HG02588 (cell line): Measurements from ENCODE around the gene PSTPIP2.
A peak's percentile ranks its signal among the peaks of the same experiment; 100 is the strongest.
"Not testable (repeated sequence)": the region's sequence is repeated elsewhere in the genome, so short reads cannot be mapped to it uniquely, and the experiment has no call there.

Experiments used
- ATAC-seq: cut with Tn5 transposase; IDR thresholded peaks from one replicate; pipeline ENCODE4 v1.9.1; 2021; ENCODE audit warnings: mild to moderate bottlenecking, moderate library complexity; ENCODE audit not compliant: unreplicated experiment

The PSTPIP2 gene

GRCh38 chr18:45992527-45992926 is 79.5 kb downstream of the PSTPIP2 start:
- not testable (repeated sequence) for ATAC-seq

GRCh38 chr18:45991788-45992187 is 80.3 kb downstream of the PSTPIP2 start:
- no peak for ATAC-seq

- ATAC-seq, result no peak
These were observed 87.4 kb downstream of the PSTPIP2 start for GRCh38 chr18:45984546-45985235.

GRCh38 chr18:45981821-45982220 is 90.2 kb downstream of the PSTPIP2 start:
- ATAC-seq, result no peak

GRCh38 chr18:45980229-45980628 is 91.8 kb downstream of the PSTPIP2 start:
- no peak for ATAC-seq

GRCh38 chr18:45978084-45978483 is 94.0 kb downstream of the PSTPIP2 start:
- no peak for ATAC-seq

GRCh38 chr18:45976974-45977373 is 95.1 kb downstream of the PSTPIP2 start:
- no peak for ATAC-seq

GRCh38 chr18:45976566-45976965 is 95.5 kb downstream of the PSTPIP2 start:
- ATAC-seq, result no peak

GRCh38 chr18:45974088-45974536 is 97.9 kb downstream of the PSTPIP2 start:
- no peak for ATAC-seq

GRCh38 chr18:45967007-45967706 is 104.9 kb downstream of the PSTPIP2 start, which contains the start of gene EPG5:
Gene EPG5 (minus strand): TSS chr18:45967329. CDS start chr18:45967239, 90 bp downstream.
- ATAC-seq, result peak; percentile 98

- not testable (repeated sequence) for ATAC-seq
These were observed 107.1 kb downstream of the PSTPIP2 start for GRCh38 chr18:45964913-45965312.

- ATAC-seq, result no peak
These were observed 109.2 kb downstream of the PSTPIP2 start for GRCh38 chr18:45962866-45963265.

- ATAC-seq, result no peak
These were observed 109.6 kb downstream of the PSTPIP2 start for GRCh38 chr18:45962461-45962860.

- not testable (repeated sequence) for ATAC-seq
These were observed 112.6 kb downstream of the PSTPIP2 start for GRCh38 chr18:45959484-45959883.

- no peak for ATAC-seq
These were observed 113.3 kb downstream of the PSTPIP2 start for GRCh38 chr18:45958730-45959129.

GRCh38 chr18:45958027-45958426 is 114.0 kb downstream of the PSTPIP2 start:
- ATAC-seq, result no peak

- no peak for ATAC-seq
These were observed 115.0 kb downstream of the PSTPIP2 start for GRCh38 chr18:45957100-45957499.

GRCh38 chr18:45954070-45954934 is 117.8 kb downstream of the PSTPIP2 start:
- no peak for ATAC-seq

GRCh38 chr18:45951016-45951714 is 120.9 kb downstream of the PSTPIP2 start:
- ATAC-seq, result no peak

- ATAC-seq, result no peak
These were observed 126.4 kb downstream of the PSTPIP2 start for GRCh38 chr18:45945669-45946068.

GRCh38 chr18:45940724-45941123 is 131.3 kb downstream of the PSTPIP2 start:
- ATAC-seq, result no peak
